Liver (tissue), 9 donors: Measurements from ENCODE around the gene SPSB1. TPM values are rescaled to one million over a fixed set of nuclear protein-coding genes. Genes with fewer than 3 reads are reported as not detected.
A peak's percentile ranks its signal among the peaks of the same experiment; 100 is the strongest.

Experiments
- DNase-seq: peaks from one replicate; pipeline ENCODE4 v3.0.0-alpha.2; 2017; ENCODE audit warnings: low spot score
- H3K27ac ChIP-seq, 2 donors: one replicate each; pipeline ENCODE4 v1.7.0; 2013; ENCODE audit warnings: inconsistent platforms in 2 of 2, low read length in 2 of 2, control low read depth in 1 of 2, low read depth in 1 of 2, mild to moderate bottlenecking in 1 of 2
- H3K27me3 ChIP-seq, 4 donors: one replicate each; pipeline versions ENCODE4 v1.6.1 to v1.7.0; 2013; ENCODE audit warnings: low read length in 3 of 4, inconsistent platforms in 1 of 4, mild to moderate bottlenecking in 1 of 4, moderate library complexity in 1 of 4; ENCODE audit not compliant: control insufficient read depth in 4 of 4, insufficient read depth in 4 of 4
- H3K36me3 ChIP-seq, 4 donors: one replicate each; pipeline versions ENCODE4 v1.6.1 to v1.7.0; 2013; ENCODE audit warnings: low read length in 3 of 4, mild to moderate bottlenecking in 3 of 4, low read depth in 1 of 4, moderate library complexity in 1 of 4; ENCODE audit not compliant: control insufficient read depth in 4 of 4, insufficient read depth in 3 of 4
- H3K4me1 ChIP-seq, 4 donors: one replicate each; pipeline versions ENCODE4 v1.6.1 to v1.7.0; 2013; ENCODE audit warnings: low read length in 3 of 4, mild to moderate bottlenecking in 3 of 4, moderate library complexity in 1 of 4; ENCODE audit not compliant: control insufficient read depth in 4 of 4, insufficient read depth in 4 of 4
- H3K4me3 ChIP-seq, 3 donors: one replicate each; pipeline versions ENCODE4 v1.6.1 to v1.7.0; 2013; ENCODE audit warnings: low read length in 3 of 3, control low read depth in 1 of 3, low read depth in 1 of 3, mild to moderate bottlenecking in 1 of 3
- H3K9ac ChIP-seq, 2 donors: one replicate each; pipeline ENCODE4 v1.7.0; 2013; ENCODE audit warnings: low read length in 2 of 2, mild to moderate bottlenecking in 2 of 2, moderate library complexity in 2 of 2, control low read depth in 1 of 2, low read depth in 1 of 2
- H3K9me3 ChIP-seq, 4 donors: one replicate each; pipeline versions ENCODE4 v1.6.1 to v1.7.0; 2013; ENCODE audit warnings: low read length in 3 of 4; ENCODE audit not compliant: control insufficient read depth in 4 of 4
- ATF3 ChIP-seq: IDR thresholded peaks from 2 replicates; pipeline ENCODE4 v1.6.1; 2016; ENCODE audit warnings: antibody characterized with exemption
- CTCF ChIP-seq: fragments of 150-350 bp; IDR thresholded peaks from 2 replicates; pipeline ENCODE4 v1.5.1; 2017; ENCODE audit warnings: improper control_type of control experiment, low read depth, low read length; ENCODE audit not compliant: missing input control
- FOXA1 ChIP-seq: IDR thresholded peaks from 2 replicates; pipeline ENCODE4 v1.6.1; 2016; ENCODE audit warnings: antibody characterized with exemption
- FOXA2 ChIP-seq: IDR thresholded peaks from 2 replicates; pipeline ENCODE4 v1.6.1; 2016; ENCODE audit warnings: antibody characterized with exemption
- JUND ChIP-seq, 2 donors: IDR thresholded peaks; 2 replicates each; pipeline ENCODE4 v1.6.1; 2016; ENCODE audit warnings: antibody characterized with exemption in 2 of 2
- MAX ChIP-seq: IDR thresholded peaks from 2 replicates; pipeline ENCODE4 v1.6.1; 2016; ENCODE audit warnings: antibody characterized with exemption
- RAD21 ChIP-seq, 2 donors: IDR thresholded peaks; 2 replicates each; pipeline ENCODE4 v1.6.1; 2016; ENCODE audit warnings: antibody characterized with exemption in 2 of 2, mild to moderate bottlenecking in 2 of 2
- REST ChIP-seq: IDR thresholded peaks from 2 replicates; pipeline ENCODE4 v1.6.1; 2016; ENCODE audit warnings: antibody characterized with exemption, mild to moderate bottlenecking
- RXRA ChIP-seq, 2 donors: IDR thresholded peaks; 2 replicates each; pipeline ENCODE4 v1.6.1; 2017 to 2018; ENCODE audit warnings: antibody characterized with exemption in 2 of 2, mild to moderate bottlenecking in 1 of 2
- YY1 ChIP-seq: IDR thresholded peaks from 2 replicates; pipeline ENCODE4 v1.6.1; 2016; ENCODE audit warnings: antibody characterized with exemption, mild to moderate bottlenecking
- ZBTB33 ChIP-seq: IDR thresholded peaks from 2 replicates; pipeline ENCODE4 v1.6.1; 2016; ENCODE audit warnings: antibody characterized with exemption
- WGBS: extraction: QIAGEN DNeasy Blood & Tissue Kit; methylation state at CpG from one replicate; pipeline ENCODE4 v1.1.7; 2013; 5-methylcytosine and 5-hydroxymethylcytosine counted together
- polyA plus RNA-seq, 2 donors: library from polyadenylated mRNA; stranded (reverse) in 1 of 2; unstranded in 1 of 2; fragments of 200-250 nt in 1 of 2; fragments of >200 nt in 1 of 2; fragmentation: Nextera tagmentation in 1 of 2; extraction: Ambion mirVana in 1 of 2; gene quantifications; one replicate each; pipeline versions ENCODE4 v1.2.1 to v1.2.3, GENCODE V29; 2013 to 2015
- total RNA-seq, 2 donors: library from RNA; depleted of rRNA; stranded (reverse); fragments of >200 nt; gene quantifications; one replicate each; pipeline ENCODE4 v1.2.3, GENCODE V29; 2014
- donor health status: healthy.
- donor health status: healthy.
- donor health status: healthy.
- donor health status: healthy.
- donor health status: healthy.

Gene SPSB1
- total and polyA plus RNA-seq, 4 donors: 4.1 to 22.6 (median 14.8) TPM

GRCh38 chr1:9284061-9284460, 8.6 kb upstream of the SPSB1 start (continued):
- TF ChIP-seq CTCF: no peak
- no peak for TF ChIP-seq YY1

- no peak overlapping the region for H3K27ac ChIP-seq
- no peak overlapping the region for H3K4me3 ChIP-seq
- peaks cover 2 to 5% (median 4%) of the 10 kb centered on the region in 4 donors for H3K4me1 ChIP-seq
- peaks cover 3 to 5% (median 4%) of the 10 kb centered on the region in 4 donors for H3K9me3 ChIP-seq
- H3K36me3 ChIP-seq: no peaks in the 10 kb centered on the region
- no peak for DNase-seq
- H3K27me3 ChIP-seq: no peaks in the 10 kb centered on the region
- H3K9ac ChIP-seq: no peak overlapping the region
- no peak for TF ChIP-seq FOXA1
- no peak for TF ChIP-seq RXRA (IDR thresholded peaks at IDR 0.05)
- no peak for TF ChIP-seq YY1
- 84% methylated on average over 6 of the region's 6 CpGs for WGBS
These were observed 6.1 kb upstream of the SPSB1 start for GRCh38 chr1:9286556-9286955.

GRCh38 chr1:9289090-9289534, 3.6 kb upstream of the SPSB1 start:
- TF ChIP-seq FOXA2: no peak
- no peak for TF ChIP-seq MAX
- TF ChIP-seq JUND (IDR thresholded peaks at IDR 0.05): no peak
- peak; percentile 96 for TF ChIP-seq CTCF
- TF ChIP-seq ZBTB33: no peak
- no peak for TF ChIP-seq ATF3
- TF ChIP-seq RAD21 (IDR thresholded peaks at IDR 0.05): peak; percentile 93 to 95
- no peak for TF ChIP-seq REST
- DNase-seq: peak; percentile 67
- H3K4me3 ChIP-seq: no peak overlapping the region
- peaks cover 5 to 15% (median 8%) of the 10 kb centered on the region in 4 donors for H3K4me1 ChIP-seq
- H3K27me3 ChIP-seq: no peaks in the 10 kb centered on the region
- H3K27ac ChIP-seq: no peak overlapping the region
- peaks cover 3 to 5% (median 4%) of the 10 kb centered on the region in 4 donors for H3K9me3 ChIP-seq
- no peak overlapping the region for H3K9ac ChIP-seq
- H3K36me3 ChIP-seq: no peaks in the 10 kb centered on the region
- 38% methylated on average over 6 of the region's 6 CpGs for WGBS
